Measurements from ENCODE around the gene FGF18.

Gene FGF18

GRCh38 chr5:171424726-171425125, 5.3 kb downstream of the FGF18 start:
- no peak for DNase-seq

DNA sequence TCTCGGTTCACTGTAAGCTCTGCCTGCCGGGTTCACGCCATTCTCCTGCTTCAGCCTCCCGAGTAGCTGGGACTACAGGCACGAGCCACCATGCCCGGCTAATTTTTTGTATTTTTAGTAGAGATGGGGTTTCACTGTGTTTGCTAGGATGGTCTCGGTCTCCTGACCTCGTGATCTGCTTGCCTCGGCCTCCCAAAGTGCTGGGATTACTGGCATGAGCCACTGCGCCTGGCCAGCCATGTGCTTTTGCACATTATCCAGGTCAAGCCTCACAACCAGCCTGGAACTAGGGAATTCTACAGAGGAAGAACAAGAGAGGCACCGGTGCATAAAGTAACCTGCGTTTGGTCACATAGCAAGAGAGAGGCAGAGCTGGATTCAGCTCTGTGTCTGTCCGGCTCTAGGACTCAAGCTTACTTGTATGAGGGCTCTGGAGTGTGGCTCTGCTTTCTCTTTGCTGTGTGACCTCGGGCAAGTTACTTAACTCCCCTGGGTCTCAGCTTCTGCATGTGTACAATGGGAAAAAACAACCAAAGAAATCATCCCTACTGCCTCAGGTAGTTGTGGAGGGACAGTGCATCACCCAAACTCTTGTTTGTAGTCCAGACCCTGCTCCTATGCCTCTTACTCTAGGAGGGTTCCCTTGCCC, 6.3 kb downstream of the FGF18 start:
- DNase-seq, result no peak

DNA sequence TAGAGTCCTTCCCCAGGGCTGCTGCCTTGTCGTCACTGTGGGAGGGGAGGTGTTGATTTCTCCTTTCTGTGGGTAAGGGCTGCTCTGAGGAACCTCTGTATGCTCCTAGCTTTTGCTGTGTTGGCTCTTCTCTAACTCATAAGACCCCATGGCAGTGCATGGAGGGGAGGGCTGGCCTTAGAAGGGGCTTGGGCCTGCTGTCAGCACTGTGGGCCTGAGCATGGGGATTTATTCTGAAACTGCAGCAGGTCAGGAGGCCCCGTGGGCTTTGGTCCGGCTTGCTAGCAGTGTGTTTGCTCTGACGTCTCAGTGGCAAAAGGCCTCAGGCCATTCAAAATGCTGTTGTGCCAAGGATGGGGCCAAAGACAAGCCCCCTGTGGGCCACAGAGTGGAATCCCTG, 6.8 kb downstream of the FGF18 start:
- DNase-seq, result no peak

DNA sequence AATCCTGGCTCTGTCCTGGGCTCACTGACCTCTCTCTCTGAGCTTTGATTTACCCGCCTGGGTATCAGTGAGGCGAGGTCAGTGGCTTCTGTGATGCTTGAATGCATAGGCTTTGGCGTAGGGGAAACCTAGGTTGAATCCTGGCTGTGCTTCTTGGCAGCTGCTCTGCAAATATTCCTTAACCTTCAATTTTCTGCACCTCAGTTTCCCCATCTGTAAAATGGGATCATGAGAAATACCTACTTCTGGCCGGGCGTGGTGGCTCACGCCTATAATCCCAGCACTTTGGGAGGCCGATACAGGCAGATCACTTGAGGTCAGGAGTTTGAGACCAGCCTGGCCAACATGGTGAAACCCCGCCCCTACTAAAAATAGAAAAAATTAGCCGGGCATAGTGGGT, 7.2 kb downstream of the FGF18 start:
- DNase-seq, result no peak

- no peak for DNase-seq
Observed at GRCh38 chr5:171427318-171428167, 8.1 kb downstream of the FGF18 start.

DNA sequence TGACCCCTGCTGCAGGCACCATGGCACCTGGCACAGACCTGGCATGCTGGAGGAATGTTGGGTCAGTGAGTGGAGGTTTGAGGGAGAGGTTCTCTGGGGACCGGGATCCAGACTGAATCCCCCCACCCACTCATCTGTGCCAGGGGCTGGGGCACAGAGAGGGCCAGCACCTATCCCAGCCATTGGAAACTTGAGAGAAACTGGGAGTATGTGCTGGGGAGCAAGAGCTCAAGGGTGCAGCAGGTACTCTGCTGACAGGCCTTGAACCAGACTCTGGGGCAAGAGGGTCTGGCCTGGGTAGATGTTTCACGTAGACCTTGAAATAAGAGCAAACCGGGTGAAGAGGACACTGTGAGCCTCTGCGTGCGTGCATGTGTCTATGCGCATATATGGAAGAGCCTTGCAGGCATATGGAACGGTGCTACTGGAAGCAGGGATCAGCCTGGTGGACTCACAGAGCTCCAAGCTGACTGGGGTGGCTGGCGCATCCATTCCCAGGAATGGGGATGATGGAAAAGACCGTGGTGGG, 8.8 kb downstream of the FGF18 start:
- no peak for DNase-seq

GRCh38 chr5:171428809-171429542, 9.5 kb downstream of the FGF18 start:
- DNase-seq, result no peak

DNA sequence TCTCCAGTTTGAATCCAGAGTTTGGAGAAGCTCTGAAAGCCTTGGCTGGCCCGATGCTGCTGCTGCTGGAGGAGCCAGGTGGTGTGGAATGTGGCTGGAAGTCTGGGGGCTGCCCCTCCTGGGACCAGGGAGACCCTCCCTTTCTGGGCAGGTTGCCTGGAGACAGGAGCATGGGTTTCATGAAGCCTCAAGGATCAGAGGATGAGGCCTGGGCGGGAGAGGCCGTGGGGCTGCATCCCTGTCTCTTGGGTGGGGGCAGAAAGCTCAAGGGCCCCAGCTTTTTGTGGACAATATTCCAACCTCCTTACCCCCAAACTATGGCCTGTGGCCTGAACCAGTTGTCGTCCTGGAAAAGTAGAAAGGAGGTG, 10.1 kb downstream of the FGF18 start:
- no peak for DNase-seq

DNA sequence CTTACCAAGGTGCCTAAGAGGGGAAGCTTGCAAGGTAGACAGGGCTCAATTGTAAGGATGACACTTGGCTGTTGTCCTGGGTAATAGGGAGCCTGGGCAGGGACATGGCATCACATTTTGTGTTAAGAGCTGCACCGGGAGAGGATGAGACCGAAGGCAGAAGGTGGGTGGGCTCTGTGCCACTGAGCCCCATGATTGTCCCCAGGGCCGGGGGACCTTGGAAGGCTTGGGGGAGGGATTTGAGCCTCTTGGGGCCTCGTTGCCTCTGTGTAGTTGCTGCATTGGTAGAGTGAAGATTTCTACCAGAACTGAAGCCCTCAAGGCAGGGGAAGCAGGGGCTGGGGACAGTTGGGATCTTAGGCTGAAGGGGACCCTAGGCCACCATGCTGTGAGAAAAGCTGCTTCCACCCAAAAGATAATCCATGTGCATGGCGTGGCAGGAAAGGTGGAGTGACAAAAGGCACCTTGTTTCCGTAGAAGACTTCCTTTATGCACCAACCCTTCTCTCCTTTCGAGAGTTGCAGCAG, 11.9 kb downstream of the FGF18 start:
- no peak for DNase-seq

GRCh38 chr5:171432076-171432475, 12.6 kb downstream of the FGF18 start:
- DNase-seq, result no peak

GRCh38 chr5:171432583-171433351, 13.3 kb downstream of the FGF18 start:
- DNase-seq, result no peak

DNA sequence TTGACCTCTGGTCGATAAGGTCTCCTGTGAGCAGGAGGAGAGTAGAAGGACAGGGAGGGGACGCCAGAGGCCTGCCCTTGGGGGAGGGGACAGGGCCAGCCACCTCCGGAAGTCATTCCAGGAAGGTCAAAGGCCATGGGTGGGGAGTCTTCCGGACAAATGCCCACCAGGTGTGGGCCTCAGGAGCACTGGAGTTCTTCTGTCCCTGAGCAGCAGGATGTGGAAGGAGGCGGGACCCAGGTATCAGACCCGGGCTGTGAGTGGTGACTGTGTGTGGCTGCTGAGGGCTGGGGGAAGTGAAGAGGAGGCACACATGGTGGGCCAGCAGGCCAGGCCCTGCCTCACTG, 13.9 kb downstream of the FGF18 start:
- no peak for DNase-seq

DNA sequence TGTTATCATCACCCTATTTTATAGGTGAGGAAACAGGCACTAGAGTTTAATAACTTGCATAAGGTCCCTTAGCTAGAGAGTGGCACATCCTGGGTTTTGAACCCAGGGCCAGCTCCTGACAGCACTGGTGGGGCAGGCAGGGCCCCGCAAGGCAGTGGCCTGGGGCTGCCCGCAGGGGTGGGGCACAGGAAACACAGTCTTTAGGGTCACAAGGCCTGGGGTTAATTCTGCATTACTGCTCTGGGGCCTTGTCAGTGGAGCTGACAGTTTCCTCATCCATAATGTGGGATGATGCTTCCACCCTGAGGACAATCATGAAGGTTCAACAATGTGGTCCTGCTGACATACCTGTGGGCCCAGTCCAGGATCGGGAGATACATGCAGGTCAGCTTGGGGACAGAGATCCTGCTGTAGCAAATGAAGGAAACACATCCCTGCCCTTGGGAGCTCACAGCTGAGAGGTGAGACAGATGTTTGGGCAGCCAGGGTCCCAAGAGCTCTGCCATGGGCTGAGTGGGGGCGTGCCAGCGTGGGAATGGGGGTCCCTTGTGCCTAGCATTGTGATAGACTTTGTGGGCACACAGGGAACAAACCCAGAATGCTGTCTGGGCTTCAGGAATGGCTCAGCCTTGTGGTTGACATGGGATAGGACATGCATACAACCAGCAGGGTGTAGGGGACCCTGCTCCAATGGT, 14.7 kb downstream of the FGF18 start:
- DNase-seq, result no peak

GRCh38 chr5:171434874-171435273, 15.4 kb downstream of the FGF18 start:
- no peak for DNase-seq

DNA sequence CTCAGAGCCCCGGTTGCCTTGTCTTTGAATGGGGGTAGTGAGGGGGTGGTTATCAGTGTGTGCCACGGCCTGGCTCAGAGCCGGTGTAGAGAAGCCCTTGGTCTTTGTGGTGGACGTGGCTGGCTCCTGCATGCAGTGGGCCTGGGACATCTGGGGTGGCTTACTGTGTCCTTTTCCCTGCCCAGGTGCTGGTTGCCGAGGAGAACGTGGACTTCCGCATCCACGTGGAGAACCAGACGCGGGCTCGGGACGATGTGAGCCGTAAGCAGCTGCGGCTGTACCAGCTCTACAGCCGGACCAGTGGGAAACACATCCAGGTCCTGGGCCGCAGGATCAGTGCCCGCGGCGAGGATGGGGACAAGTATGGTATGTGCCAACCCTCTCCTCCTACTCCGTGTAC, 16.5 kb downstream of the FGF18 start:
- DNase-seq, result no peak

DNA sequence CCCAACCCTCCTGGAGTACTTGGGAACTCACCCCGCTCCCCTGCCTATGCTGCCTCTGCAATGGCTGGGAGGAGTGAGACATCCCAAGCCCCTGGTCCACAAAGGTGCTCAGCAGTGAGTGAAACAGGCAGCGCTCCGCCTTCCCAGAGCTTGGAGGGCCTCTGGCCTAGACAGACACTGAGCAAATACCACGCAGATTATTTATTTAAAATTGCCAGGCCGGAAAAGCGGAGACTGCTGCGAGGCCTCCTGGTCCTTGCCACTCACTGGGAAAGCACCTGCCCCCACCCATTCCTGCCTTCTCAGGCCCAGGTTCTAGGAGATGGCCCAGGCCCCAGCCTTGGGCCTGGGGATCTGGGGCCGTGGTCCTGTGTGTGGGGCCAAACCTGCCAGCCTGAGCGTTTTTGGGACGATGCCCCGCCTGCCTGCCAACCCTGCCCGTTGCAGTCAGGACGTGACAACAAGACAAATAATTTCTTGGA, 17.4 kb downstream of the FGF18 start:
- DNase-seq, result no peak

GRCh38 chr5:171437286-171437821, 17.9 kb downstream of the FGF18 start:
- no peak for DNase-seq

- DNase-seq, result no peak
Observed at GRCh38 chr5:171438738-171439137, 19.3 kb downstream of the FGF18 start.

GRCh38 chr5:171441246-171441791, 21.9 kb downstream of the FGF18 start:
- DNase-seq, result no peak

- no peak for DNase-seq
Observed at GRCh38 chr5:171442287-171443042, 23.0 kb downstream of the FGF18 start.

- no peak for DNase-seq
Observed at GRCh38 chr5:171444582-171444981, 25.1 kb downstream of the FGF18 start.
